GM19025 (cell line): ENCODE results near the gene ATCAY.
"Not testable (repeated sequence)": the region's sequence is repeated elsewhere in the genome, so short reads cannot be mapped to it uniquely, and the experiment has no call there.

Source experiments
- ATAC-seq: cut with Tn5 transposase; IDR thresholded peaks from one replicate; pipeline ENCODE4 v1.9.1; 2021; ENCODE audit warnings: mild to moderate bottlenecking, low read depth, moderate library complexity; ENCODE audit not compliant: unreplicated experiment

The ATCAY gene

GRCh38 chr19:3967983-3968382 is 87.5 kb downstream of the ATCAY start:
- not testable (repeated sequence) for ATAC-seq

- no peak for ATAC-seq
Measured at GRCh38 chr19:3968556-3969434, 88.3 kb downstream of the ATCAY start.

GRCh38 chr19:3969435-3970312 is 89.2 kb downstream of the ATCAY start:
- no peak for ATAC-seq

GRCh38 chr19:3970313-3970807 is 89.9 kb downstream of the ATCAY start:
- ATAC-seq: no peak

- ATAC-seq: peak; percentile 95
Measured at GRCh38 chr19:3970808-3971598, 90.5 kb downstream of the ATCAY start, which contains the start of gene DAPK3. TSS of gene DAPK3 (minus strand) at chr19:3971099. CDS start at chr19:3969735, 1,364 bp downstream.

GRCh38 chr19:3975144-3975543 is 94.7 kb downstream of the ATCAY start:
- no peak for ATAC-seq

GRCh38 chr19:3975637-3976087 is 95.2 kb downstream of the ATCAY start:
- no peak for ATAC-seq

- ATAC-seq: no peak
Measured at GRCh38 chr19:3976495-3977241, 96.2 kb downstream of the ATCAY start.
